ENCODE results near the gene FKBP3.

GRCh38 chr14:45177076-45177475 is 42.8 kb upstream of the FKBP3 start:
- TF ChIP-seq CTCF (IDR thresholded peaks at IDR 0.05) (no peak), EZH2 (IDR thresholded peaks at IDR 0.05; ENCODE audit: borderline replicate concordance, insufficient read depth, low read depth, low read length, poor library complexity, severe bottlenecking) (no peak)
